Tibial nerve (tissue), 4 donors: ENCODE data around the gene KRTAP10-1. TPM values are rescaled to one million over a fixed set of nuclear protein-coding genes. Genes with fewer than 3 reads are reported as not detected.

Experiments used
- DNase-seq, 2 donors: peaks; one replicate each; pipeline ENCODE4 v3.0.0-alpha.2; 2019; ENCODE audit warnings: low spot score in 2 of 2
- H3K27ac ChIP-seq, 4 donors: fragments of 200-600 bp; sonication (generic) in 3 of 4; one replicate each; pipeline ENCODE4 v1.5.1; 2017 to 2019; ENCODE audit warnings: mild to moderate bottlenecking in 1 of 4
- H3K27me3 ChIP-seq, 2 donors: fragments of 200-600 bp; sonication (generic) in 1 of 2; one replicate each; pipeline versions ENCODE4 v1.5.1 to v1.6.0; 2017 to 2019
- H3K36me3 ChIP-seq, 3 donors: fragments of 200-600 bp; sonication (generic); one replicate each; pipeline ENCODE4 v1.5.1; 2018 to 2019
- H3K4me1 ChIP-seq, 4 donors: fragments of 200-600 bp; sonication (generic) in 3 of 4; one replicate each; pipeline ENCODE4 v1.5.1; 2017 to 2019
- H3K4me3 ChIP-seq, 4 donors: fragments of 200-600 bp; sonication (generic) in 3 of 4; one replicate each; pipeline ENCODE4 v1.5.1; 2017 to 2019; ENCODE audit warnings: mild to moderate bottlenecking in 1 of 4, moderate library complexity in 1 of 4
- H3K9me3 ChIP-seq, 4 donors: fragments of 200-600 bp; sonication (generic) in 3 of 4; one replicate each; pipeline ENCODE4 v1.5.1; 2017 to 2019
- CTCF ChIP-seq, 5 experiments: fragments of 200-600 bp in 3 of 5; fragments of 450-650 bp in 2 of 5; sonication (generic) in 3 of 5; IDR thresholded peaks; one replicate each; pipeline ENCODE4 v1.5.1; 2016 to 2019; ENCODE audit warnings: antibody characterized with exemption in 5 of 5, mild to moderate bottlenecking in 3 of 5, moderate library complexity in 2 of 5
- EP300 ChIP-seq, 2 donors: sonication (generic); formaldehyde crosslinking; IDR thresholded peaks; one replicate each; pipeline ENCODE4 v1.6.1; 2017; ENCODE audit warnings: antibody characterized with exemption in 2 of 2, mild to moderate bottlenecking in 1 of 2
- POLR2A ChIP-seq, 2 donors: fragments of 450-650 bp; IDR thresholded peaks; one replicate each; pipeline ENCODE4 v1.6.1; 2017; ENCODE audit warnings: antibody characterized with exemption in 2 of 2, mild to moderate bottlenecking in 2 of 2, moderate library complexity in 2 of 2
- WGBS, 2 donors: methylation state at CpG; one replicate each; pipeline ENCODE4 v1.1.5; 2018; 5-methylcytosine and 5-hydroxymethylcytosine counted together
- total RNA-seq, 4 donors: library from RNA; depleted of rRNA; stranded (reverse); fragments of >200 nt; gene quantifications; one replicate each; pipeline ENCODE4 v1.1.0, GENCODE V29; 2016

Gene KRTAP10-1
- not detected for total RNA-seq

- peaks cover 0 to 37% (median 2%) of the 10 kb centered on the region in 4 donors for H3K9me3 ChIP-seq
- no peaks in the 10 kb centered on the region for H3K36me3 ChIP-seq
- H3K4me3 ChIP-seq, result no peak within 1 kb of the TSS
- no peaks in the 10 kb centered on the region for H3K4me1 ChIP-seq
- H3K27me3 ChIP-seq, result no peaks in the 10 kb centered on the region
- TF ChIP-seq POLR2A (IDR thresholded peaks at IDR 0.05), result no peak
- no peak within 1 kb of the TSS for H3K27ac ChIP-seq
- 58 to 71% methylated on average over 19 to 21 of the region's 21 CpGs for WGBS, 2 donors
- DNase-seq, result no peak
Observed at GRCh38 chr21:44539991-44540666, at the start of gene KRTAP10-1. Gene KRTAP10-1 (minus strand): TSS chr21:44540195. CDS start chr21:44540150, 45 bp downstream.

- 88 to 95% methylated on average over 2 of the region's 2 CpGs for WGBS, 2 donors
- Histone ChIP-seq H3K4me1 (no peaks in the 10 kb centered on the region), H3K9me3 (peaks cover 0 to 22% (median 0%) of the 10 kb centered on the region in 4 donors), H3K27ac (no peak overlapping the region), H3K36me3 (no peaks in the 10 kb centered on the region), H3K27me3 (peaks cover 0 to 21% of the 10 kb centered on the region in 2 donors), H3K4me3 (no peak overlapping the region)
- no peak for DNase-seq
- no peak for TF ChIP-seq EP300 (IDR thresholded peaks at IDR 0.05)
- TF ChIP-seq CTCF (IDR thresholded peaks at IDR 0.05), result no peak
- no peak for TF ChIP-seq POLR2A (IDR thresholded peaks at IDR 0.05)
Observed at GRCh38 chr21:44589094-44589493, 49.1 kb upstream of the KRTAP10-1 start.

GRCh38 chr21:44585892-44586291 lies 45.9 kb upstream of the KRTAP10-1 start:
- no peak overlapping the region for H3K4me3 ChIP-seq
- H3K36me3 ChIP-seq, result no peaks in the 10 kb centered on the region
- no peak for DNase-seq
- no peak overlapping the region for H3K27ac ChIP-seq
- H3K27me3 ChIP-seq, result peaks cover 0 to 11% of the 10 kb centered on the region in 2 donors
- TF ChIP-seq POLR2A (IDR thresholded peaks at IDR 0.05), result no peak
- TF ChIP-seq EP300 (IDR thresholded peaks at IDR 0.05), result no peak
- no peak for TF ChIP-seq CTCF (IDR thresholded peaks at IDR 0.05)
- no peaks in the 10 kb centered on the region for H3K4me1 ChIP-seq
- peaks cover 0 to 38% (median 3%) of the 10 kb centered on the region in 4 donors for H3K9me3 ChIP-seq
- 81 to 95% methylated on average over 3 of the region's 3 CpGs for WGBS, 2 donors

GRCh38 chr21:44583800-44584147 lies 43.8 kb upstream of the KRTAP10-1 start:
- TF ChIP-seq EP300 (IDR thresholded peaks at IDR 0.05) (no peak), POLR2A (IDR thresholded peaks at IDR 0.05) (no peak), CTCF (IDR thresholded peaks at IDR 0.05) (no peak)
- no peak for DNase-seq
- Histone ChIP-seq H3K9me3 (peaks cover 0 to 54% (median 3%) of the 10 kb centered on the region in 4 donors), H3K27ac (no peak overlapping the region), H3K27me3 (peaks cover 0 to 11% of the 10 kb centered on the region in 2 donors), H3K36me3 (no peaks in the 10 kb centered on the region), H3K4me1 (no peaks in the 10 kb centered on the region), H3K4me3 (no peak overlapping the region)
- 82 to 85% methylated on average over 6 of the region's 6 CpGs for WGBS, 2 donors

- no peaks in the 10 kb centered on the region for H3K4me1 ChIP-seq
- TF ChIP-seq POLR2A (IDR thresholded peaks at IDR 0.05) (no peak), EP300 (IDR thresholded peaks at IDR 0.05) (no peak), CTCF (IDR thresholded peaks at IDR 0.05) (no peak)
- no peak overlapping the region for H3K27ac ChIP-seq
- DNase-seq, result no peak
- H3K36me3 ChIP-seq, result no peaks in the 10 kb centered on the region
- H3K9me3 ChIP-seq, result peaks cover 0 to 59% (median 3%) of the 10 kb centered on the region in 4 donors
- WGBS, 2 donors, result 21 to 31% methylated on average over 11 of the region's 11 CpGs
- peaks cover 0 to 11% of the 10 kb centered on the region in 2 donors for H3K27me3 ChIP-seq
- H3K4me3 ChIP-seq, result no peak overlapping the region
Observed at GRCh38 chr21:44583089-44583799, 43.2 kb upstream of the KRTAP10-1 start.
